H1 (cell line): Measurements from ENCODE around the gene SLC4A9. TPM values are rescaled to one million over a fixed set of nuclear protein-coding genes. Genes with fewer than 3 reads are reported as not detected.

Experiments used
- CTCF ChIA-PET: fragments of 300-600 bp; sonication (Branson Sonifier 250); formaldehyde crosslinking; loops from one replicate; lab custom pipeline; 2021; ENCODE audit not compliant: partially characterized antibody; lab: Charles Lee
- POLR2A ChIA-PET: fragments of 300-600 bp; sonication (Branson Sonifier 250); formaldehyde crosslinking; loops from one replicate; lab custom pipeline; 2021; ENCODE audit warnings: inconsistent platforms; ENCODE audit not compliant: partially characterized antibody; lab: Charles Lee
- DNase-seq, 2 experiments: peaks; one replicate each; pipeline versions ENCODE4 v3.0.0 to v3.0.0-alpha.2; 2010 to 2022; ENCODE audit warnings: low spot score in 2 of 2, low read depth in 1 of 2, mixed read lengths in 1 of 2
- FAIRE-seq: peaks from 2 replicates; lab custom pipeline; 2011; peaks lifted over from hg19 to GRCh38; lab: Jason Lieb, UNC
- H2AFZ ChIP-seq: 2 replicates; pipeline ENCODE4 v1.8.1; 2012; ENCODE audit warnings: low read length, inconsistent platforms
- H2AK5ac ChIP-seq: 2 replicates; pipeline ENCODE4 v1.6.1; 2013; ENCODE audit warnings: low read depth, low read length
- H2BK120ac ChIP-seq: replicated peaks from 2 replicates; pipeline ENCODE3; 2013; ENCODE audit warnings: low read depth, low read length, inconsistent platforms
- H2BK12ac ChIP-seq: 2 replicates; pipeline ENCODE4 v1.6.1; 2013; ENCODE audit warnings: low read depth, low read length
- H2BK15ac ChIP-seq: 2 replicates; pipeline ENCODE4 v1.6.1; 2013; ENCODE audit warnings: low read length
- H2BK20ac ChIP-seq: 2 replicates; pipeline ENCODE4 v1.6.1; 2013; ENCODE audit warnings: low read length
- H2BK5ac ChIP-seq: 2 replicates; pipeline ENCODE4 v1.6.1; 2013; ENCODE audit warnings: low read depth, low read length
- H3K14ac ChIP-seq: 2 replicates; pipeline ENCODE4 v1.6.1; 2013; ENCODE audit warnings: inconsistent platforms; ENCODE audit not compliant: insufficient read length
- H3K18ac ChIP-seq: 2 replicates; pipeline ENCODE4 v1.6.1; 2013; ENCODE audit warnings: low read length; ENCODE audit errors: extremely low read depth
- H3K23ac ChIP-seq: 2 replicates; pipeline ENCODE4 v1.6.1; 2013; ENCODE audit warnings: inconsistent platforms; ENCODE audit not compliant: insufficient read length
- H3K23me2 ChIP-seq: 2 replicates; pipeline ENCODE4 v1.6.1; 2013; ENCODE audit warnings: low read depth, low read length
- H3K27ac ChIP-seq: 2 replicates; pipeline ENCODE4 v1.6.1; 2011; ENCODE audit warnings: low read depth, low read length, inconsistent platforms
- H3K27me3 ChIP-seq, 4 experiments: replicated peaks in 1 of 4; 1 replicate in 1 of 4; 2 replicates in 3 of 4; pipeline versions ENCODE4 v1.6.1 to v1.8.1; 2011 to 2013; ENCODE audit warnings: low read length in 3 of 4, mild to moderate bottlenecking in 3 of 4, inconsistent platforms in 2 of 4, mixed read lengths in 2 of 4, moderate library complexity in 1 of 4; ENCODE audit not compliant: control insufficient read depth in 3 of 4, insufficient read depth in 3 of 4; ENCODE audit errors: extremely low read depth in 1 of 4
- H3K36me3 ChIP-seq, 4 experiments: 2 replicates each; pipeline versions ENCODE4 v1.6.1 to v1.8.1; 2011 to 2013; ENCODE audit warnings: mild to moderate bottlenecking in 4 of 4, low read length in 3 of 4, moderate library complexity in 2 of 4, control low read depth in 1 of 4, inconsistent platforms in 1 of 4; ENCODE audit not compliant: insufficient read depth in 4 of 4, control insufficient read depth in 2 of 4
- H3K4ac ChIP-seq: replicated peaks from 2 replicates; pipeline ENCODE3; 2013; ENCODE audit warnings: low read length, low read depth, mixed read lengths, inconsistent platforms; ENCODE audit not compliant: insufficient read length
- H3K4me1 ChIP-seq, 4 experiments: replicated peaks in 1 of 4; 1 replicate in 1 of 4; 2 replicates in 3 of 4; pipeline versions ENCODE4 v1.6.1 to v1.8.1; 2011 to 2013; ENCODE audit warnings: low read length in 3 of 4, inconsistent platforms in 2 of 4, mixed read lengths in 1 of 4; ENCODE audit not compliant: insufficient read depth in 4 of 4, control insufficient read depth in 3 of 4
- H3K4me2 ChIP-seq, 2 experiments: 2 replicates each; pipeline versions ENCODE4 v1.6.1 to v1.8.1; 2011 to 2013; ENCODE audit warnings: low read depth in 2 of 2, low read length in 2 of 2, control low read depth in 1 of 2, inconsistent platforms in 1 of 2, mild to moderate bottlenecking in 1 of 2; ENCODE audit not compliant: insufficient read depth in 1 of 2
- H3K4me3 ChIP-seq, 4 experiments: fragments of 200-600, 300-600 bp in 1 of 4; sonication (generic), shearing (Covaris generic), sonication (Bioruptor Twin) in 1 of 4; 2 replicates each; pipeline versions ENCODE4 v1.5.1 to v1.8.1; 2011 to 2016; ENCODE audit warnings: low read length in 4 of 4, low read depth in 3 of 4, control low read depth in 2 of 4, inconsistent platforms in 2 of 4, mild to moderate bottlenecking in 2 of 4, mixed read lengths in 1 of 4, moderate library complexity in 1 of 4; ENCODE audit not compliant: insufficient read depth in 2 of 4; ENCODE audit errors: extremely low read depth in 1 of 4
- H3K56ac ChIP-seq: replicated peaks from 2 replicates; pipeline ENCODE3; 2013; ENCODE audit warnings: low read depth, mild to moderate bottlenecking, mixed read lengths, low read length, inconsistent platforms; ENCODE audit not compliant: insufficient read length
- H3K79me1 ChIP-seq: 2 replicates; pipeline ENCODE4 v1.6.1; 2013; ENCODE audit warnings: low read depth, low read length, control low read depth
- H3K79me2 ChIP-seq, 2 experiments: 2 replicates each; pipeline versions ENCODE4 v1.6.1 to v1.8.1; 2012 to 2013; ENCODE audit warnings: low read length in 2 of 2, mild to moderate bottlenecking in 2 of 2, inconsistent platforms in 1 of 2; ENCODE audit not compliant: insufficient read depth in 2 of 2, control insufficient read depth in 1 of 2
- H3K9ac ChIP-seq, 4 experiments: replicated peaks in 1 of 4; 1 replicate in 1 of 4; 2 replicates in 3 of 4; pipeline versions ENCODE4 v1.6.1 to v1.8.1; 2011 to 2013; ENCODE audit warnings: low read depth in 3 of 4, low read length in 3 of 4, control low read depth in 2 of 4, mild to moderate bottlenecking in 2 of 4, moderate library complexity in 2 of 4, inconsistent platforms in 1 of 4; ENCODE audit errors: extremely low read depth in 1 of 4
- H3K9me3 ChIP-seq, 2 experiments: 2 replicates each; pipeline versions ENCODE4 v1.6.1 to v1.8.1; 2012 to 2013; ENCODE audit warnings: mild to moderate bottlenecking in 2 of 2, moderate library complexity in 2 of 2, control low read depth in 1 of 2, inconsistent platforms in 1 of 2, low read depth in 1 of 2, low read length in 1 of 2, mixed read lengths in 1 of 2; ENCODE audit not compliant: insufficient read depth in 2 of 2
- H4K20me1 ChIP-seq, 2 experiments: replicated peaks in 1 of 2; 2 replicates each; pipeline versions ENCODE3 to v1.8.1; 2011 to 2013; ENCODE audit warnings: inconsistent platforms in 2 of 2, low read length in 2 of 2, mild to moderate bottlenecking in 1 of 2; ENCODE audit not compliant: insufficient read depth in 2 of 2, control insufficient read depth in 1 of 2
- H4K5ac ChIP-seq: 2 replicates; pipeline ENCODE4 v1.6.1; 2013; ENCODE audit warnings: low read length, low read depth, mixed read lengths, inconsistent platforms; ENCODE audit not compliant: insufficient read length
- H4K8ac ChIP-seq: 2 replicates; pipeline ENCODE4 v1.8.0; 2013; ENCODE audit warnings: mild to moderate bottlenecking, moderate library complexity, low read length, inconsistent platforms; ENCODE audit not compliant: insufficient read depth; ENCODE audit errors: extremely low read depth
- H4K91ac ChIP-seq: replicated peaks from 2 replicates; pipeline ENCODE3; 2013; ENCODE audit warnings: low read length, mixed read lengths, inconsistent platforms; ENCODE audit not compliant: insufficient read length
- CBX5 ChIP-seq: fragments of 300-800, 300-1000 bp; sonication (generic); IDR thresholded peaks from 2 replicates; pipeline ENCODE4 v1.7.1; 2016; ENCODE audit warnings: antibody characterized with exemption, low read length, low read depth
- CREB1 ChIP-seq: IDR thresholded peaks from 2 replicates; pipeline ENCODE4 v1.6.1; 2012; ENCODE audit warnings: inconsistent platforms
- CTCF ChIP-seq, 3 experiments: IDR thresholded peaks; 1 replicate in 2 of 3; 2 replicates in 1 of 3; pipeline versions ENCODE4 v1.5.1 to v1.6.1; 2011; ENCODE audit warnings: low read length in 3 of 3, mild to moderate bottlenecking in 3 of 3, inconsistent platforms in 2 of 3, low read depth in 1 of 3, moderate library complexity in 1 of 3; ENCODE audit not compliant: insufficient read depth in 1 of 3; ENCODE audit errors: control extremely low read depth in 1 of 3
- GTF2F1 ChIP-seq: IDR thresholded peaks from 2 replicates; pipeline ENCODE4 v1.6.1; 2012; ENCODE audit warnings: low read depth, low read length, improper control_type of control experiment, borderline replicate concordance
- JUN ChIP-seq: IDR thresholded peaks from 2 replicates; pipeline ENCODE4 v1.6.1; 2011; ENCODE audit warnings: low read depth, mild to moderate bottlenecking, improper control_type of control experiment, low read length
- NANOG ChIP-seq: IDR thresholded peaks from 2 replicates; pipeline ENCODE4 v1.6.1; 2011; ENCODE audit warnings: low read length, low read depth, mild to moderate bottlenecking, inconsistent platforms; ENCODE audit not compliant: insufficient read depth, poor library complexity, severe bottlenecking
- RFX5 ChIP-seq: IDR thresholded peaks from 2 replicates; pipeline ENCODE4 v1.6.1; 2011; ENCODE audit warnings: low read depth, low read length, improper control_type of control experiment, borderline replicate concordance
- RNF2 ChIP-seq: fragments of 200-900, 300-1000 bp; sonication (generic); IDR thresholded peaks from 2 replicates; pipeline ENCODE4 v1.7.1; 2016; ENCODE audit warnings: borderline replicate concordance, low read depth, mild to moderate bottlenecking, antibody characterized with exemption, low read length; ENCODE audit not compliant: poor library complexity, severe bottlenecking; ENCODE audit errors: missing control alignments
- SAP30 ChIP-seq: fragments of 300-600 bp; sonication (generic); IDR thresholded peaks from 2 replicates; pipeline ENCODE4 v1.7.1; 2012; ENCODE audit warnings: low read length, moderate library complexity, mild to moderate bottlenecking, inconsistent platforms; ENCODE audit not compliant: insufficient read depth, insufficient replicate concordance
- WGBS, 2 experiments: shearing (Covaris generic) in 1 of 2; methylation state at CpG; one replicate each; pipeline versions ENCODE4 v1.1.6 to v1.1.7; 2013 to 2015; ENCODE audit warnings: low lambda C conversion rate in 2 of 2, mixed read lengths in 2 of 2, inconsistent platforms in 1 of 2, low coverage in 1 of 2, missing lambda C conversion rate in 1 of 2; ENCODE audit not compliant: insufficient replicate concordance in 2 of 2, insufficient coverage in 1 of 2, insufficient read length in 1 of 2; ENCODE audit errors: extremely low coverage in 1 of 2, missing lambda C conversion rate in 1 of 2; 5-methylcytosine and 5-hydroxymethylcytosine counted together
- polyA plus RNA-seq, 7 experiments: library from polyadenylated mRNA; depleted of rRNA in 3 of 7; stranded (reverse) in 5 of 7; unstranded in 2 of 7; fragments of >200 nt in 5 of 7; fragments of 200-250 nt in 2 of 7; gene quantifications; 1 replicate in 5 of 7; 2 replicates in 1 of 7; 4 replicates in 1 of 7; pipeline versions ENCODE4 v1.2.1 to v1.2.3, GENCODE V29; 2011 to 2013; ENCODE audit warnings: missing spikeins in 2 of 7, mixed read lengths in 2 of 7
- total RNA-seq: library from RNA; stranded (reverse); fragmentation: NEBNext Ultra II Directional; extraction: Animal tissue kit (Norgen Biotek cat#: 25700); gene quantifications from 2 replicates; pipeline ENCODE4 v1.2.1, GENCODE V29; 2021

SLC4A9 gene
- total and polyA plus RNA-seq, 2 of the 8 experiments (the other 6 are each of a cell fraction or from before 2014, with no cell fraction given) = 0.15 to 0.28 TPM

- DNase-seq = no peak
- H3K56ac ChIP-seq = no peak overlapping the region
- H2BK20ac ChIP-seq = no peak overlapping the region
- H4K20me1 ChIP-seq = peaks cover 5 to 6% of the 10 kb centered on the region in 2 experiments
- no peak overlapping the region for H4K5ac ChIP-seq
- no peak overlapping the region for H3K4me2 ChIP-seq
- H2AFZ ChIP-seq = no peak overlapping the region
- CTCF ChIA-PET = interaction anchor here (1.1 to 2.9 kb wide), 2 partner anchors 12 to 48 kb away, joined by 3 to 10 read pairs; no protein-coding TSS in a partner anchor
- H2AK5ac ChIP-seq = no peak overlapping the region
- H3K27me3 ChIP-seq = no peaks in the 10 kb centered on the region
- H4K8ac ChIP-seq = no peak overlapping the region
- H2BK15ac ChIP-seq = no peak overlapping the region
- no peak overlapping the region for H3K23ac ChIP-seq
- no peak overlapping the region for H3K18ac ChIP-seq
- peaks cover 5 to 93% of the 10 kb centered on the region in 2 experiments for H3K79me2 ChIP-seq
- no peaks in the 10 kb centered on the region; a peak in 1 of 8 replicates for H3K36me3 ChIP-seq
- H2BK12ac ChIP-seq = no peak overlapping the region
- 0 out of 7 replicates have a peak, but pooled peaks cover 0 to 2% (median 0%) of the 10 kb centered on the region in 4 experiments for H3K4me1 ChIP-seq
- H3K4ac ChIP-seq = no peak overlapping the region
- WGBS, 2 experiments = 97% methylated on average over 4 of the region's 5 CpGs; no CpG with 5 or more reads in 1 of the 2 experiments
- no peak overlapping the region for H2BK5ac ChIP-seq
- no peak overlapping the region for H3K9ac ChIP-seq
- no peak overlapping the region for H4K91ac ChIP-seq
- no peaks in the 10 kb centered on the region for H3K9me3 ChIP-seq
- POLR2A ChIA-PET = interaction anchor here (1.3 to 5.2 kb wide), 2 partner anchors 9 to 19 kb away, joined by 4 to 29 read pairs; partner anchors contain the start of gene ANKHD1
- FAIRE-seq = no peak
- no peak overlapping the region for H2BK120ac ChIP-seq
- H3K23me2 ChIP-seq = no peaks in the 10 kb centered on the region
- no peak overlapping the region for H3K14ac ChIP-seq
- no peak overlapping the region for H3K27ac ChIP-seq
- no peak overlapping the region for H3K4me3 ChIP-seq
- H3K79me1 ChIP-seq = peaks cover 2% of the 10 kb centered on the region; the same call in 1 of the 2 replicates
- TF ChIP-seq CREB1 (no peak), GTF2F1 (no peak), RNF2 (no peak), CBX5 (no peak), NANOG (no peak), SAP30 (no peak), CTCF (IDR thresholded peaks at IDR 0.05; ENCODE audit: control extremely low read depth in 1 of 3, insufficient read depth in 1 of 3, low read depth in 1 of 3, low read length in 3 of 3) (no peak), JUN (no peak), RFX5 (no peak)
Observed at GRCh38 chr5:140420665-140421361, 60.8 kb downstream of the SLC4A9 start.
